Neuron (in vitro differentiated cells): Measurements from ENCODE around the gene CDH22.

Experiments used
- H2AFZ ChIP-seq: one replicate; pipeline ENCODE4 v1.6.1; 2013; ENCODE audit warnings: low read depth, mild to moderate bottlenecking, inconsistent platforms, low read length, moderate library complexity
- H3K27me3 ChIP-seq: one replicate; pipeline ENCODE4 v1.6.1; 2013; ENCODE audit warnings: low read length; ENCODE audit not compliant: insufficient read depth
- H3K36me3 ChIP-seq: one replicate; pipeline ENCODE4 v1.6.1; 2013; ENCODE audit warnings: low read length; ENCODE audit not compliant: insufficient read depth
- H3K4me1 ChIP-seq: one replicate; pipeline ENCODE4 v1.6.1; 2013; ENCODE audit warnings: low read length; ENCODE audit not compliant: insufficient read depth
- H3K4me3 ChIP-seq: 2 replicates; pipeline ENCODE4 v1.5.1; 2013; ENCODE audit warnings: mild to moderate bottlenecking, low read length, moderate library complexity
- H3K9me3 ChIP-seq: one replicate; pipeline ENCODE4 v1.6.1; 2013; ENCODE audit warnings: low read length

The CDH22 gene

DNA sequence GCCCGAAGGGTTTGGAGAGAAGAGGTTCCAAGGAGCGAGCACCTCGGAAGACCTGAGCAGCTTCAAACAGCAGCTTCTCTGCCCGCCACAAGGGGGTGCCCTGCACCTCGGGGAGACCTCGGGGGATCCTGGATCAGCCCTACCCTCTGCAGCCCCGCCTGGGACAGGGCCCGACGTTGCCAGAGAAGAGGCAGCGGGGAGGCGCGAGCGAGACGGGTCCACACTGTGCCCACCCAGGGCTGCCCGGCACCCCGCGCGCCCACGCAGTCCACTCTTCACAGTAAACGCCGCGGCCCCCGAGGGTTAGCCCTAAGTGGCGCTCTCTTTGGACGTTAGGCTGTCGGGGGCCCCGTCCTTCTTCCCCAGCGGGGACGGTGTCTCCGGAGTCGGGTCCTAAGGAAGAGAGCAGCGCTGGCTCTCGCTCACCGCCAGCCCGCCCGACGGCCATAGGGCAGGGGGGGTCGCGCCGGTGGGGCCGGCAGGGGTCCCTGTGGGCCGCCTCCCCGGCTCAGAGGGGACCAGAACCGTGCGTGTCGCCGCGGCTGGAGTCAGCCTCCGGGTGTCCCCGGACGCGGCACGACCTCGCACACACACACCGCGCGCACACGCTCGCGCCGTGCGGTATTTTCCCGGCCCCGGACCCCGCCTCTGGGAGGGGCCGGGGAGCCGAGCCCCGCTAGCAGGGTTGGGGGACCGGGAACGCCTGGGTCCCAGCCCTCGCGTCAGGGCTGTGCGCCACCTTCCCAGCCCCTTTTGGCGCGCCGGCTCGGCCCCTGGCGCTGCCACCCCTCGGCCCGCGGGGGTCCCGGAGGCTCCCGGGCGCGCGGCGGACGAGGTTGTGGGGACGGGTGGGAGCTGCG, 929 bp downstream of the CDH22 start:
- Histone ChIP-seq H3K4me3 (peak overlapping the region; percentile 10), H2AFZ (peak overlapping the region; percentile 76), H3K36me3 (no peaks in the 10 kb centered on the region), H3K27me3 (peaks cover 88% of the 10 kb centered on the region), H3K9me3 (no peaks in the 10 kb centered on the region), H3K4me1 (peaks cover 8% of the 10 kb centered on the region)

DNA sequence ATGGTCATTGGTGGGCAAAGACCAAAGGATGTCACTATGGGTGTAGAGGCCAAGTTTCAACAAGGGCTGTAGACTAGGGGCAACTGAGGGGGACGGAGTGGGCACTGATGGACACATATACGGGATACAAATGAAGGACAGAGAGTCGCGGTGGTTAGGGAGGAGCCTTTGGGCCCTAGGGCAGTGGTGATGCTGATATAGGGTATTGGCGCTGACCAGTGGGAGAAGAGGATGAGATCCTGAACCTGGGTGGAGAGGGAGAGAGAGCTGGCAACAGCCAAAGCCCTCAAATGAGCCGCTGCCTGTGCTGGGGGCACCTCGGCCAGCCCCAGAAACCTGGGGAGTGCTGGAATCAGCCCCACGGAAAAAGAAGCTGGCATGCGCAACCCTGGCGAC, 1.6 kb downstream of the CDH22 start:
- Histone ChIP-seq H3K4me3 (no peak overlapping the region), H3K36me3 (no peaks in the 10 kb centered on the region), H3K4me1 (peaks cover 2% of the 10 kb centered on the region), H3K9me3 (no peaks in the 10 kb centered on the region), H3K27me3 (peaks cover 90% of the 10 kb centered on the region), H2AFZ (no peak overlapping the region)

DNA sequence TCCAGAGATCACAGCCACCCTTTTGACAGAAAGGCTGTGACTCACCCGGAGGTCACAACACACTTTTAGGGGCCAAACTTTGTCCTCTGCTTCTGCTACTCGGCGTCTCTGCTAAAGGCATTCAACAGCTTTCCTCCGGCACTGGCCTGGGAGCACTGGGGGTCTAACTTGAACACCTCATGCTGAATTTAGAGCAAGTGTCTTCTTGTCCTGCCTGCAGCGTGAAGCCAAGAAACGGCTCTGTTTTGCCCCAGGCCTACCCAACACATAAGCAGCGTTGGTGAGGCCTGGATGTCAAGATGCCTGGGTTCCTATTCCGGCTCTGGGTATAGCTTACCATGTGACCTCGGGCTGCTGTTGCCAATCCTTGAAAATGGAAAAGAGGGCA, 2.3 kb downstream of the CDH22 start:
- Histone ChIP-seq H3K27me3 (peaks cover 83% of the 10 kb centered on the region), H2AFZ (no peak overlapping the region), H3K4me1 (peaks cover 1% of the 10 kb centered on the region), H3K4me3 (no peak overlapping the region), H3K9me3 (no peaks in the 10 kb centered on the region), H3K36me3 (no peaks in the 10 kb centered on the region)

DNA sequence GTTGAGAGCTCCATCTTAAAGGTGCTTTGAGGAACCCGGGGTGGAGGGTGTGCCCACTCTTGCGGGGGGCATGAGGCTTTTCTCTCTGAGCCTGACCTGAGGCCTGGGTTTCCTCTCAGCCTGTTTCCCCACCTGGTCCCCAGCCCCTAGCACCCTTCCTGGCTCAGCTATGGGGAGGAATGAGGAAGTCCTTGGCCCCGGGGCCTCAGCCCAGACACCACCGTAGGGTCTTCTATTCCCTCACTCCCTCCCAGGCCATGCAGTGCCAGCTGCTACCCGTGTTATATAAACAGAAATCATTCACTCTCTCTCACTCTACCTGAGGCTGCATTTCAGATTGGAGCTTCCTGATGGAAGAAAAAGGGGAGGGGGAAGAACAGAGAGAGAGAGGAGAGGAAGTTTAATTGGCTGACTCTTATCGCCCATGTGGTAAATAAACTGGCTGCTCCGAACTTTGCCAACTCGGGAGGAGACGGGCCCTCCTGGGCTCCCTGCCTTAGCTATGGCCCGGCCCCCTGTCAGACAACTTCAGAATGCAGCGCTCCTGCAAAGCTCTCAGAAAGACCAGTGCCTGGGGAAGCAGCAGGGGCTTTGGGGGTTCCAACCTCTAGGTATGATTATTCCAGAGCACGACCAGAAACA, 2.8 kb downstream of the CDH22 start:
- Histone ChIP-seq H3K4me1 (peaks cover 1% of the 10 kb centered on the region), H2AFZ (no peak overlapping the region), H3K9me3 (no peaks in the 10 kb centered on the region), H3K27me3 (peaks cover 79% of the 10 kb centered on the region), H3K4me3 (no peak overlapping the region), H3K36me3 (no peaks in the 10 kb centered on the region)

DNA sequence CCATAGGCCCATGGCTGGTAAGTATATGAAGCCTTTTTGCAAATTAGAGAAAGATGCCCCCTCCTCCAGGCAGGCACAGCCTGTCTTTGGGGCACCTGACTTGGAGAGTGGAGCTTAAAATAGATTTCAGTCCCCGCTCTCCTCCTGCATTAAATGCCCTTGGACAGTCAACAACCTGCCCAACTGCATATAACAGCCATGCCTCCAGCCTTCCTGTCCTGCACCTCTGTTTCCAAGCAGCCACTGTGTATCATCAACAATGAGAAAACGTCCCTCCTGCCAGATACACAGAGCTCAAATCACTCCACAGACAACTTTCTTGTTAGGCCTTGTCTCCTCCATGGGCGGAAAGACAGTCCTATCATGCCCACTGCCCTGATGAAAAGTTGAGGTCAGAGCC, 3.4 kb downstream of the CDH22 start:
- Histone ChIP-seq H2AFZ (no peak overlapping the region), H3K36me3 (no peaks in the 10 kb centered on the region), H3K4me1 (peaks cover 1% of the 10 kb centered on the region), H3K9me3 (no peaks in the 10 kb centered on the region), H3K4me3 (no peak overlapping the region), H3K27me3 (peaks cover 73% of the 10 kb centered on the region)

DNA sequence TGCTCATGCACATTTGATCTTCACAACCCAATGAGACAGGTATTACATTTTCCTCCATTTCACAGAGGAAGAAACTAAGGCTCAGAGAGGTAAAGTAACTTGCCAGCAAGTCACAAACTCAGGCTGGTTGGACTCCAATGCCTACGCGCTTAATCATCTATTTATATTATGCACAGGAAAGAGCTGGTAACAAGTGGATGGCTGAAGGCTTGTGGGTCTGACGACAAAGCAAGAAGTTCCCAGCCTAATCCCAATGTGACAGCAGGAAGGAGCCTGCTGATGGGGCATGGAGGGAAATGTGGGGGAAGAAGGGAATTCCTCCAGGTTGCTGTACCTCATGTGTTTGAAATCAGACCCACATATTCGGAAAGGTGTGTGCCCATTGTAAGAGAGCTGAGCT, 3.9 kb downstream of the CDH22 start:
- Histone ChIP-seq H3K36me3 (no peaks in the 10 kb centered on the region), H2AFZ (no peak overlapping the region), H3K4me3 (no peak overlapping the region), H3K9me3 (no peaks in the 10 kb centered on the region), H3K4me1 (peaks cover 1% of the 10 kb centered on the region), H3K27me3 (peaks cover 68% of the 10 kb centered on the region)

DNA sequence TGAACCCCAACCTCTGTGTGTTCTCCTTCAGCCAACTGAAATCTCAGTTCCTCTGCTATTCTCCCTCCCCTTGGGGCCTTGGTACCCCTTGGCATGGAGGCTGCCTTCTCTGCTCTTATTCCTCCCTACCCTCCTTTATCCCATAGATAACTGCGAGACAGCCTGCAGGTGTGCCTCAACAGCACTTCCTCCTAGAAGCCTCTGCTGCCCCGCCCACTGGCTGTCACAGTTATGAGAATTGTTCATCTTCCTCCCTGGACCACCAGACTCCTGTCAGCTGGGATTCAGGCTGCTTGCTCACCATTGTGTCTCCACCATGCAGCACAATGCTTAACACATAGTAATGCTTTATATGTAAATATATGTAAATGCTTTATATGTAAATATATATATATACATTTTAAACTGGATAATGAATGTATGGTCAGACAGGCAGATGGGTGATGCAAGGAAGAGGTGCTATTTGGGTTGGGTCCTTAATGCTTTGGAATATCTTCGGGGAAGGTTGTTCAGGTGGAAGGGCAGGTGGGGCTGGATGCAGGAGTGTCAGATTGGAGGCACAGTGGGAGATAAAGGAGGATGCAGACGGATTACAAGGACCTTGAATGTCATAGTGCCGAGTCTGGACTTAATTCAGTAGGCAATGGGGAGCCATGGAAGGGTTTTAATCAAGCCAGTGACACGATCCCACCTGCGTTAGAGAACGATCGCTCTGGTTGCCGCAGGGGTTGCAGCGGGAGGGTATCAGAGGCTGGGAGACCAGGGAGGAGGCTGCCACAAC, 4.9 kb downstream of the CDH22 start:
- H3K36me3 ChIP-seq = no peaks in the 10 kb centered on the region
- H3K9me3 ChIP-seq = no peaks in the 10 kb centered on the region
- no peaks in the 10 kb centered on the region for H3K4me1 ChIP-seq
- no peak overlapping the region for H3K4me3 ChIP-seq
- H2AFZ ChIP-seq = no peak overlapping the region
- H3K27me3 ChIP-seq = peaks cover 65% of the 10 kb centered on the region

DNA sequence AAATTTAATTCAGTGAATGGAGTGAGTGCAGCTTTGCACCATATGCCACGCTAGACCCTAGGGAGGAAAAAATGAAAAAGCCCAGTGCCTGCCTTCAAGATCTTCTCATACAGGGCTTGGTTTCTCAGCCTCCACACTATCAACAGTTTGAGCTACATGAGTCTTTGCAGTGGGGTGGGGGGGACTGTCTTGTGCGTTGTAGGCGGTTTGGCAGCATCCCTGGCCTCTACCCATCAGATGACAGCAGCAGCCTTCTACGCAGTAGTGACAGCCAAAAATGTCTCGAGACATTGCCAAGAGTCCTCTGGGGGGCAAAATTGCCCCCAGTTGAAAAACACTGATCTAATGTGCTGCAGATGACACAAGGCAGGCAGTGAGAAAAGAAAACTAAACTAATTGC, 6.2 kb downstream of the CDH22 start:
- H3K4me1 ChIP-seq = no peaks in the 10 kb centered on the region
- peaks cover 64% of the 10 kb centered on the region for H3K27me3 ChIP-seq
- H3K36me3 ChIP-seq = no peaks in the 10 kb centered on the region
- no peaks in the 10 kb centered on the region for H3K9me3 ChIP-seq
- H2AFZ ChIP-seq = no peak overlapping the region
- H3K4me3 ChIP-seq = no peak overlapping the region

DNA sequence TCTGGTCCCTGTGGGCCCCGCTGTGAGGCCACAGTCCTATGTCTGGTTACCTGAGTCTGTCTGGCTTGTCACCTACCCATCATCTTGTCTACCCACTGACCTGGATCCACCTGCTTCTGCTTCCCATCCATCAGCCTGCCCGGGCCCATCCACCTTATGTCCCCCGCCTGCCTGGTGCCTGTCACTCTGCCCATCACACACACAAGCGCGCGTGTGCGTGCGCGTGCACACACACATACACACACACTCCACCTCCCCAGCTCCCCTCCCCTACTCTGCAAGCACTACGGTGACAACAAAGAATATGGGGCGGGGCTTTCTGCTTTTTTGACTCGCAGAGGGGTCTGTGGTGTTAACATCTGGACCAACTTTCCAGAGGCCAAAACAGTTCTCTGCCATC, 8.0 kb downstream of the CDH22 start:
- Histone ChIP-seq H2AFZ (no peak overlapping the region), H3K9me3 (no peaks in the 10 kb centered on the region), H3K36me3 (no peaks in the 10 kb centered on the region), H3K4me1 (no peaks in the 10 kb centered on the region), H3K4me3 (no peak overlapping the region), H3K27me3 (peaks cover 55% of the 10 kb centered on the region)

DNA sequence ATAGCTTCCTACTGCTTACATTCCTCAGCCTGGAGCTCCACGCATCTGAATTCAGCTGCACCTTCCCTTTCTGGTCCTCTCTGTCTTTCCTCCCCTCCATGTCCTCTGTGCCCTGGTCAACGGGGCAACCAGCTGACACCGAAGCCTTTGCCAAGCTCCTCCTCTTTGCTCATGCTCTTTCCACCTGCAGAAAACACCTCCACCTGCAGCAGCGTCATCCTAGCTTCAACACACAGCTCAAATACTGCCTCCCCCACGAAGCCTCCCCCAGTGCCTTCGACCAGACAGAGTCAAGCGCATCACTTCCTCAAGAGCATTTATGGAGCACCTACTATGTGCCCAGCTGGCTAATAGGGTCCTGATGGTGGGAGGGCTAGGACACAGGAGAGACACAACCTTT, 9.2 kb downstream of the CDH22 start:
- peaks cover 9% of the 10 kb centered on the region for H3K4me1 ChIP-seq
- H3K36me3 ChIP-seq = no peaks in the 10 kb centered on the region
- H3K9me3 ChIP-seq = no peaks in the 10 kb centered on the region
- H3K4me3 ChIP-seq = no peak overlapping the region
- no peak overlapping the region for H2AFZ ChIP-seq
- peaks cover 44% of the 10 kb centered on the region for H3K27me3 ChIP-seq

DNA sequence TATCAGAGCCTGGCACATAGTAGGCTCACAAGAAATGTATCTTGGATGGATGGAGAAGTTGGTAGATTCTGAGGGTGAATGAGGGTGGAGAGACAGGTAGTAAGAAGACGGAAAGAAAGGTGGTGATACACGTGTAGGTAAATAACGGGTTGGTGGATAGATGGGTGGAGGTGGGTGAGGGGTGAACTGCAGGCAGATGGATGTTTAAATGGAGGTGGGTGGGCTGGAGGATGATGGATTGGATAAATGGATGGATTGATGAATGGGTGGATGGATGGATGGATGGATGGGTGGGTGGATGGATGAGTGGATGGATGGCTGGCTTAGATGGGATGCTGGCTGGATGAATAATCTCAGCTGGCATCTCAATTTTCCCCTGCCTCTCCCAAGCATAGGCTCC, 9.9 kb downstream of the CDH22 start:
- no peaks in the 10 kb centered on the region for H3K36me3 ChIP-seq
- peaks cover 10% of the 10 kb centered on the region for H3K4me1 ChIP-seq
- no peak overlapping the region for H3K4me3 ChIP-seq
- no peaks in the 10 kb centered on the region for H3K9me3 ChIP-seq
- peaks cover 39% of the 10 kb centered on the region for H3K27me3 ChIP-seq
- H2AFZ ChIP-seq = no peak overlapping the region

DNA sequence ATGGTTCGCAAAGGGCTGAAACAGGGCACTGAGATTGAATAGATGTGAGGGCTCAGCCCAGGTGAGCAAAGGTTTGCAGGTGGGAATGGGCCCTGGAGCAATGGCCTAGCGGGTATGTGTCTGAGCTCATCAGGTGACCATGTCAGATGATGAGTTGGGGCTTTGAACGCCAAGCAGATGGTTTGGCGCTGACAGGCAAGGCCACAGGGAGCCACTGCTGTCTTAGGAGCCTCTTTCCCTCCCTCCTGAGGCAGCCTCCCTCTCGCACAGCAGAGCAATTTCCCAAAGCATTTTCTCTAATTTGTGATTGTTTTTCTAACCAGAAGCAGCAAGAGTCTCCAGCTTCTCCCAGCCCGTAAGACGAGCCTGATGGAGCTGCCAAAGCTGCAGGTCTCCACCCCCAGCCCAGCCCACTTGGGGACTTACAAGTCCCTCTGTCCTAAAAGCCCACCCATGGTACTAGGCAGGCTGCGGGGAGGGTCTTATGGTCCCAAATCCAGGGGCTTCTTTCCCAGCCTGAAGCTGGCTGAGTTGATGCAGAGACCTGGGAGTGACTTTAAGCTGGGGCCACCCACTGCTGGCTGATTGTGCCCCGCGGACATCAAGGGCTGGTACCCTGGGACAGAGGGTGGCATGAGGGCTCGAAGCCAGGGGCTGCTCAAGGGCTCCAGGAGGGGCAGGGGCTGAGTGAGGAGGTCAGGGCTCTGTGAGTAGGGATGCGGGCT, 11.6 kb downstream of the CDH22 start:
- Histone ChIP-seq H3K4me3 (no peak overlapping the region), H3K36me3 (no peaks in the 10 kb centered on the region), H3K9me3 (no peaks in the 10 kb centered on the region), H3K4me1 (peaks cover 10% of the 10 kb centered on the region), H3K27me3 (peaks cover 26% of the 10 kb centered on the region), H2AFZ (no peak overlapping the region)

DNA sequence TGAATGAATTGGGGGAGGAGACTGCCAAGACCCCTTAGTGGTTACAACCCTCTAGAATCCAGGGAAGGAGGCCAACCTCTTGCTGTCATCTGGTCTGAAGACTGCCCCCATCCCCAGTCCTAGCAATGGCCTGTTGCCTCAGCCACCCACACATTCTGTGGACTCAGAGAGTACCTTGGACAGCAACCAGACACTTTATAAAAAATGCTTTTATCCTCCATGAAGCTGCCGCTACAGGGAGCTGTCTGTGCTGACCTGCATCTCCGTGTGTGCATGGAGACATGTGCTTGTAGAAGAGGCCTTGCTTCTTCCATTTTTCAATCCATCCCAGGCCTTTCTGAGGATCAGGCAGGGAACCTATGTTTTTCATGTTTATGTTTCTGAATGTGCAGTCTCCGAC, 15.2 kb downstream of the CDH22 start:
- H3K4me1 ChIP-seq = peaks cover 10% of the 10 kb centered on the region
- H2AFZ ChIP-seq = no peak overlapping the region
- peaks cover 32% of the 10 kb centered on the region for H3K27me3 ChIP-seq
- no peaks in the 10 kb centered on the region for H3K9me3 ChIP-seq
- H3K4me3 ChIP-seq = no peak overlapping the region
- H3K36me3 ChIP-seq = no peaks in the 10 kb centered on the region
